HEK293 (cell line): Measurements from ENCODE around the gene CA11.
A peak's percentile ranks its signal among the peaks of the same experiment; 100 is the strongest.

Source experiments
- CTCF ChIA-PET: fragments of 350-600 bp; formaldehyde crosslinking; extraction: SDS; loops from one replicate; lab custom pipeline; 2021; ENCODE audit warnings: antibody characterized with exemption; lab: Yijun Ruan, JAX
- POLR2A ChIA-PET: fragments of 300-600 bp; formaldehyde crosslinking; extraction: SDS; loops from one replicate; lab custom pipeline; 2020; ENCODE audit warnings: antibody characterized with exemption, inconsistent platforms; lab: Yijun Ruan, JAX
- H3K27ac ChIP-seq: fragments of 200-500 bp; sonication (Bioruptor generic); 2 replicates; pipeline ENCODE4 v1.5.1; 2014; ENCODE audit warnings: low read depth, low read length, control low read depth, inconsistent platforms; ENCODE audit errors: extremely low read depth
- H3K36me3 ChIP-seq, 2 experiments: fragments of 200-500 bp in 1 of 2; sonication (Bioruptor generic) in 1 of 2; 1 replicate in 1 of 2; 2 replicates in 1 of 2; pipeline ENCODE4 v1.5.1; 2014 to 2017; ENCODE audit warnings: inconsistent platforms in 2 of 2, low read length in 2 of 2; ENCODE audit not compliant: control insufficient read depth in 2 of 2, insufficient read depth in 1 of 2
- H3K4me1 ChIP-seq: fragments of 200-500 bp; sonication (Bioruptor generic); 2 replicates; pipeline ENCODE4 v1.5.1; 2014; ENCODE audit warnings: mild to moderate bottlenecking, low read length, inconsistent platforms; ENCODE audit not compliant: control insufficient read depth, insufficient read depth
- H3K4me3 ChIP-seq: 2 replicates; pipeline ENCODE4 v1.5.1; 2011; ENCODE audit warnings: low read depth, mild to moderate bottlenecking, control low read depth, low read length, moderate library complexity
- H3K9me3 ChIP-seq: fragments of 200-500 bp; sonication (Bioruptor generic); 2 replicates; pipeline ENCODE4 v1.5.1; 2014; ENCODE audit warnings: low read depth, low read length, inconsistent platforms; ENCODE audit not compliant: control insufficient read depth, insufficient read depth
- CTCF ChIP-seq: fragments of 450-650 bp; formaldehyde crosslinking; IDR thresholded peaks from 2 replicates; pipeline ENCODE4 v1.5.1; 2016; ENCODE audit warnings: missing biosample characterization, missing genetic modification characterization
- GLI4 ChIP-seq: fragments of 450-650 bp; formaldehyde crosslinking; IDR thresholded peaks from 2 replicates; pipeline ENCODE4 v1.5.1; 2016; ENCODE audit warnings: missing biosample characterization, missing genetic modification characterization
- IKZF3 ChIP-seq: fragments of 450-650 bp; IDR thresholded peaks from 2 replicates; pipeline ENCODE4 v1.5.0; 2018; ENCODE audit warnings: missing biosample characterization, mild to moderate bottlenecking, missing genetic modification characterization, moderate library complexity
- KLF1 ChIP-seq: fragments of 450-650 bp; formaldehyde crosslinking; IDR thresholded peaks from 2 replicates; pipeline ENCODE4 v1.5.1; 2016; ENCODE audit warnings: missing biosample characterization, missing genetic modification characterization
- KLF8 ChIP-seq: fragments of 450-650 bp; formaldehyde crosslinking; IDR thresholded peaks from 2 replicates; pipeline ENCODE4 v1.5.1; 2016; ENCODE audit warnings: missing biosample characterization, missing genetic modification characterization
- KLF9 ChIP-seq: fragments of 450-650 bp; formaldehyde crosslinking; IDR thresholded peaks from 2 replicates; pipeline ENCODE4 v1.5.1; 2016; ENCODE audit warnings: missing biosample characterization, missing genetic modification characterization, low read depth
- SCRT2 ChIP-seq: fragments of 450-650 bp; formaldehyde crosslinking; IDR thresholded peaks from 2 replicates; pipeline ENCODE4 v1.5.1; 2016; ENCODE audit warnings: missing biosample characterization, missing genetic modification characterization
- SETDB1 ChIP-seq: IDR thresholded peaks from one replicate; pipeline ENCODE4 v1.6.1; 2017; ENCODE audit warnings: mild to moderate bottlenecking, low read length, moderate library complexity, mixed read lengths; ENCODE audit not compliant: insufficient read length
- SP3 ChIP-seq: fragments of 450-650 bp; formaldehyde crosslinking; IDR thresholded peaks from 2 replicates; pipeline ENCODE4 v1.5.1; 2016; ENCODE audit warnings: missing biosample characterization, missing genetic modification characterization
- WT1 ChIP-seq: fragments of 450-650 bp; formaldehyde crosslinking; IDR thresholded peaks from 2 replicates; pipeline ENCODE4 v1.5.1; 2016; ENCODE audit warnings: missing biosample characterization, missing genetic modification characterization
- ZBTB21 ChIP-seq: fragments of 450-650 bp; formaldehyde crosslinking; IDR thresholded peaks from 2 replicates; pipeline ENCODE4 v1.5.1; 2017; ENCODE audit warnings: missing biosample characterization, missing genetic modification characterization
- ZBTB49 ChIP-seq: fragments of 450-650 bp; formaldehyde crosslinking; IDR thresholded peaks from 2 replicates; pipeline ENCODE4 v1.5.1; 2016; ENCODE audit warnings: missing biosample characterization, missing genetic modification characterization, low read depth
- ZNF132 ChIP-seq: fragments of 450-650 bp; formaldehyde crosslinking; IDR thresholded peaks from 2 replicates; pipeline ENCODE4 v1.5.1; 2017; ENCODE audit warnings: missing biosample characterization, missing genetic modification characterization, borderline replicate concordance
- ZNF146 ChIP-seq: fragments of 450-650 bp; formaldehyde crosslinking; IDR thresholded peaks from 2 replicates; pipeline ENCODE4 v1.5.1; 2016; ENCODE audit warnings: missing biosample characterization, missing genetic modification characterization
- ZNF148 ChIP-seq: fragments of 450-650 bp; formaldehyde crosslinking; IDR thresholded peaks from 2 replicates; pipeline ENCODE4 v1.5.0; 2017; ENCODE audit warnings: missing biosample characterization, missing genetic modification characterization, borderline replicate concordance
- ZNF16 ChIP-seq: fragments of 450-650 bp; formaldehyde crosslinking; IDR thresholded peaks from 2 replicates; pipeline ENCODE4 v1.5.1; 2016; ENCODE audit warnings: low read depth, missing biosample characterization, missing genetic modification characterization
- ZNF221 ChIP-seq: fragments of 450-650 bp; formaldehyde crosslinking; IDR thresholded peaks from 2 replicates; pipeline ENCODE4 v1.5.1; 2017; ENCODE audit warnings: missing biosample characterization, missing genetic modification characterization, borderline replicate concordance
- ZNF23 ChIP-seq: fragments of 450-650 bp; formaldehyde crosslinking; IDR thresholded peaks from 2 replicates; pipeline ENCODE4 v1.5.1; 2016; ENCODE audit warnings: missing biosample characterization, missing genetic modification characterization, borderline replicate concordance
- ZNF501 ChIP-seq: fragments of 450-650 bp; formaldehyde crosslinking; IDR thresholded peaks from 2 replicates; pipeline ENCODE4 v1.5.1; 2016; ENCODE audit warnings: missing biosample characterization, missing genetic modification characterization
- ZNF571 ChIP-seq: fragments of 450-650 bp; formaldehyde crosslinking; IDR thresholded peaks from 2 replicates; pipeline ENCODE4 v1.5.0; 2017; ENCODE audit warnings: missing biosample characterization, missing genetic modification characterization
- ZNF664 ChIP-seq: fragments of 450-650 bp; formaldehyde crosslinking; IDR thresholded peaks from 2 replicates; pipeline ENCODE4 v1.5.1; 2016; ENCODE audit warnings: missing biosample characterization, missing genetic modification characterization
- ZNF843 ChIP-seq: fragments of 450-650 bp; formaldehyde crosslinking; IDR thresholded peaks from 2 replicates; pipeline ENCODE4 v1.5.1; 2016; ENCODE audit warnings: missing biosample characterization, missing genetic modification characterization
- TF ChIP-seq, protein P1 (sequence below): fragments of 450-650 bp; formaldehyde crosslinking; IDR thresholded peaks from 2 replicates; pipeline ENCODE4 v1.5.1; 2016; ENCODE audit warnings: missing biosample characterization, missing genetic modification characterization
- TF ChIP-seq, protein P2 (sequence below): fragments of 450-650 bp; formaldehyde crosslinking; IDR thresholded peaks from 2 replicates; pipeline ENCODE4 v1.5.1; 2017; ENCODE audit warnings: missing biosample characterization, missing genetic modification characterization
- TF ChIP-seq, protein P3 (sequence below): fragments of 450-650 bp; formaldehyde crosslinking; IDR thresholded peaks from 2 replicates; pipeline ENCODE4 v1.5.1; 2016; ENCODE audit warnings: missing biosample characterization, missing genetic modification characterization

CA11 gene

GRCh38 chr19:48638831-48639381 lies 7.1 kb downstream of the CA11 start:
- Histone ChIP-seq H3K9me3 (no peaks in the 10 kb centered on the region), H3K4me3 (no peak overlapping the region), H3K27ac (0 out of 2 replicates have a peak overlapping the region, but pooled peaks have one; percentile 11), H3K4me1 (peaks cover 20% of the 10 kb centered on the region), H3K36me3 (no peaks in the 10 kb centered on the region)
- ChIA-PET CTCF (interaction anchor here (0.7 kb wide), 1 partner anchor 11 kb away, joined by 3 read pairs; no protein-coding TSS in a partner anchor), POLR2A (interaction anchor here (0.6 to 1.1 kb wide), 2 partner anchors 15 to 150 kb away, joined by 3 to 7 read pairs; no protein-coding TSS in a partner anchor)
- TF ChIP-seq, protein P1, sequence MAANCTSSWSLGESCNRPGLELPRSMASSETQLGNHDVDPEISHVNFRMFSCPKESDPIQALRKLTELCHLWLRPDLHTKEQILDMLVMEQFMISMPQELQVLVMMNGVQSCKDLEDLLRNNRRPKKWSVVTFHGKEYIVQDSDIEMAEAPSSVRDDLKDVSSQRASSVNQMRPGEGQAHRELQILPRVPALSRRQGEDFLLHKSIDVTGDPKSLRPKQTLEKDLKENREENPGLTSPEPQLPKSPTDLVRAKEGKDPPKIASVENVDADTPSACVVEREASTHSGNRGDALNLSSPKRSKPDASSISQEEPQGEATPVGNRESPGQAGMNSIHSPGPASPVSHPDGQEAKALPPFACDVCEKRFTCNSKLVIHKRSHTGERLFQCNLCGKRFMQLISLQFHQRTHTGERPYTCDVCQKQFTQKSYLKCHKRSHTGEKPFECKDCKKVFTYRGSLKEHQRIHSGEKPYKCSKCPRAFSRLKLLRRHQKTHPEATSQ (tag by site-specific recombination): no peak
- TF ChIP-seq CTCF (no peak), ZNF221 (tag by site-specific recombination) (no peak), ZBTB49 (no peak), SP3 (tag by site-specific recombination) (peak; percentile 47; the same call in 1 of the 2 replicates), KLF8 (tag by site-specific recombination) (peak; percentile 49; the same call in 1 of the 2 replicates), KLF1 (tag by site-specific recombination) (peak; percentile 79), ZNF146 (tag by site-specific recombination) (no peak), WT1 (no peak), ZNF16 (no peak), IKZF3 (no peak), ZNF571 (tag by site-specific recombination) (no peak), ZNF501 (tag by site-specific recombination) (no peak), ZNF132 (tag by site-specific recombination) (no peak), ZNF148 (tag by site-specific recombination) (no peak), ZNF664 (no peak), ZBTB21 (tag by site-specific recombination) (peak; percentile 22; the same call in 1 of the 2 replicates), GLI4 (tag by site-specific recombination) (no peak), ZNF843 (no peak), SCRT2 (no peak), ZNF23 (tag by site-specific recombination) (no peak), SETDB1 (no peak), KLF9 (tag by site-specific recombination) (peak; percentile 64)
- TF ChIP-seq, protein P2, sequence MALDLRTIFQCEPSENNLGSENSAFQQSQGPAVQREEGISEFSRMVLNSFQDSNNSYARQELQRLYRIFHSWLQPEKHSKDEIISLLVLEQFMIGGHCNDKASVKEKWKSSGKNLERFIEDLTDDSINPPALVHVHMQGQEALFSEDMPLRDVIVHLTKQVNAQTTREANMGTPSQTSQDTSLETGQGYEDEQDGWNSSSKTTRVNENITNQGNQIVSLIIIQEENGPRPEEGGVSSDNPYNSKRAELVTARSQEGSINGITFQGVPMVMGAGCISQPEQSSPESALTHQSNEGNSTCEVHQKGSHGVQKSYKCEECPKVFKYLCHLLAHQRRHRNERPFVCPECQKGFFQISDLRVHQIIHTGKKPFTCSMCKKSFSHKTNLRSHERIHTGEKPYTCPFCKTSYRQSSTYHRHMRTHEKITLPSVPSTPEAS (tag by site-specific recombination): no peak
- TF ChIP-seq, protein P3, sequence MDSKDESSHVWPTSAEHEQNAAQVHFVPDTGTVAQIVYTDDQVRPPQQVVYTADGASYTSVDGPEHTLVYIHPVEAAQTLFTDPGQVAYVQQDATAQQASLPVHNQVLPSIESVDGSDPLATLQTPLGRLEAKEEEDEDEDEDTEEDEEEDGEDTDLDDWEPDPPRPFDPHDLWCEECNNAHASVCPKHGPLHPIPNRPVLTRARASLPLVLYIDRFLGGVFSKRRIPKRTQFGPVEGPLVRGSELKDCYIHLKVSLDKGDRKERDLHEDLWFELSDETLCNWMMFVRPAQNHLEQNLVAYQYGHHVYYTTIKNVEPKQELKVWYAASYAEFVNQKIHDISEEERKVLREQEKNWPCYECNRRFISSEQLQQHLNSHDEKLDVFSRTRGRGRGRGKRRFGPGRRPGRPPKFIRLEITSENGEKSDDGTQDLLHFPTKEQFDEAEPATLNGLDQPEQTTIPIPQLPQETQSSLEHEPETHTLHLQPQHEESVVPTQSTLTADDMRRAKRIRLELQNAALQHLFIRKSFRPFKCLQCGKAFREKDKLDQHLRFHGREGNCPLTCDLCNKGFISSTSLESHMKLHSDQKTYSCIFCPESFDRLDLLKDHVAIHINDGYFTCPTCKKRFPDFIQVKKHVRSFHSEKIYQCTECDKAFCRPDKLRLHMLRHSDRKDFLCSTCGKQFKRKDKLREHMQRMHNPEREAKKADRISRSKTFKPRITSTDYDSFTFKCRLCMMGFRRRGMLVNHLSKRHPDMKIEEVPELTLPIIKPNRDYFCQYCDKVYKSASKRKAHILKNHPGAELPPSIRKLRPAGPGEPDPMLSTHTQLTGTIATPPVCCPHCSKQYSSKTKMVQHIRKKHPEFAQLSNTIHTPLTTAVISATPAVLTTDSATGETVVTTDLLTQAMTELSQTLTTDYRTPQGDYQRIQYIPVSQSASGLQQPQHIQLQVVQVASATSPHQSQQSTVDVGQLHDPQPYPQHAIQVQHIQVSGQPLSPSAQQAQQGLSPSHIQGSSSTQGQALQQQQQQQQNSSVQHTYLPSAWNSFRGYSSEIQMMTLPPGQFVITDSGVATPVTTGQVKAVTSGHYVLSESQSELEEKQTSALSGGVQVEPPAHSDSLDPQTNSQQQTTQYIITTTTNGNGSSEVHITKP (tag by site-specific recombination): no peak
